K562 (cell line): Measurements from ENCODE around the gene WDR70. TPM values are rescaled to one million over a fixed set of nuclear protein-coding genes. Genes with fewer than 3 reads are reported as not detected.

ENCODE experiments used
- ATAC-seq: fragments of 200-7000 bp; cut with Tn5 transposase; 3 replicates; pipeline ENCODE4 v1.9.1; 2020; ENCODE audit warnings: moderate library complexity
- BruUV-seq: library from RNA; stranded (reverse); fragments of 400-500 nt; replicated peaks from 2 replicates; lab custom pipeline; 2021; lab: Mats Ljungman, UMichigan
- CTCF ChIA-PET: fragments of 300-600 bp; formaldehyde crosslinking; extraction: SDS; loops from one replicate; lab custom pipeline; 2021; ENCODE audit warnings: low intra/inter-chr PET ratio; lab: Yijun Ruan, JAX
- POLR2A ChIA-PET: fragments of 300-600, 350-650 bp; sonication (Branson Sonifier 250); formaldehyde crosslinking; extraction: SDS; loops from one replicate; lab custom pipeline; 2021; ENCODE audit warnings: antibody characterized with exemption, inconsistent platforms; lab: Yijun Ruan, JAX
- DNase-seq, 4 experiments: peaks; one replicate each; pipeline versions ENCODE4 v3.0.0 to v3.0.0-alpha.2; 2011 to 2018; ENCODE audit warnings: low spot score in 3 of 4, mixed read lengths in 3 of 4; ENCODE audit errors: extremely low read depth in 1 of 4
- FAIRE-seq: peaks from 2 replicates; lab custom pipeline; 2011; peaks lifted over from hg19 to GRCh38; lab: Jason Lieb, UNC
- H2AFZ ChIP-seq: 2 replicates; pipeline ENCODE4 v1.6.0; 2011; ENCODE audit warnings: low read depth, low read length, control low read depth, inconsistent platforms
- H3K27ac ChIP-seq: fragments of 200-600 bp; 3 replicates; pipeline ENCODE4 v1.8.0; 2011; ENCODE audit warnings: low read depth, mild to moderate bottlenecking, control low read depth, inconsistent platforms, low read length, moderate library complexity, mixed read lengths; ENCODE audit errors: extremely low read depth
- H3K27me3 ChIP-seq, 2 experiments: fragments of 300-600 bp in 1 of 2; 2 replicates in 1 of 2; 3 replicates in 1 of 2; pipeline versions ENCODE4 v1.6.0 to v1.8.0; 2011; ENCODE audit warnings: inconsistent platforms in 2 of 2, low read length in 2 of 2, mild to moderate bottlenecking in 1 of 2, mixed read lengths in 1 of 2, moderate library complexity in 1 of 2; ENCODE audit not compliant: control insufficient read depth in 2 of 2, insufficient read depth in 2 of 2
- H3K36me3 ChIP-seq: fragments of 300-600 bp; 3 replicates; pipeline ENCODE4 v1.8.0; 2011; ENCODE audit warnings: mild to moderate bottlenecking, low read length, inconsistent platforms; ENCODE audit not compliant: control insufficient read depth, insufficient read depth
- H3K4me1 ChIP-seq, 2 experiments: fragments of 200-600 bp in 1 of 2; replicated peaks in 1 of 2; 2 replicates in 1 of 2; 3 replicates in 1 of 2; pipeline versions ENCODE4 v1.5.1 to v1.8.0; 2011; ENCODE audit warnings: inconsistent platforms in 2 of 2, low read length in 2 of 2, mild to moderate bottlenecking in 1 of 2, mixed read lengths in 1 of 2, moderate library complexity in 1 of 2; ENCODE audit not compliant: control insufficient read depth in 2 of 2, insufficient read depth in 2 of 2
- H3K4me2 ChIP-seq: 2 replicates; pipeline ENCODE4 v1.6.1; 2011; ENCODE audit warnings: low read length, control low read depth, inconsistent platforms, mixed read lengths; ENCODE audit not compliant: insufficient read depth
- H3K4me3 ChIP-seq: fragments of 200-600 bp; sonication (generic), shearing (Covaris generic); 2 replicates; pipeline ENCODE4 v1.5.1; 2016; ENCODE audit warnings: control low read depth, inconsistent platforms
- H3K79me2 ChIP-seq: fragments of 200-600 bp; 3 replicates; pipeline ENCODE4 v1.8.0; 2011; ENCODE audit warnings: low read length, inconsistent platforms; ENCODE audit not compliant: control insufficient read depth, insufficient read depth
- H3K9ac ChIP-seq, 2 experiments: 2 replicates each; pipeline versions ENCODE4 v1.6.0 to v1.6.1; 2011; ENCODE audit warnings: low read depth in 2 of 2, low read length in 2 of 2, control low read depth in 1 of 2, inconsistent platforms in 1 of 2, mild to moderate bottlenecking in 1 of 2, mixed read lengths in 1 of 2; ENCODE audit not compliant: insufficient read depth in 1 of 2
- H3K9me1 ChIP-seq: one replicate; pipeline ENCODE4 v1.6.0; 2011; ENCODE audit warnings: inconsistent platforms, mild to moderate bottlenecking, low read length, moderate library complexity; ENCODE audit not compliant: control insufficient read depth, insufficient read depth
- H3K9me3 ChIP-seq: replicated peaks from 2 replicates; pipeline ENCODE4 v1.5.1; 2011; ENCODE audit warnings: low read depth, low read length, inconsistent platforms; ENCODE audit not compliant: control insufficient read depth, insufficient read depth
- H4K20me1 ChIP-seq: replicated peaks from 2 replicates; pipeline ENCODE4 v1.6.1; 2011; ENCODE audit warnings: low read length, inconsistent platforms, mixed read lengths; ENCODE audit not compliant: control insufficient read depth, insufficient read depth
- YBX1 ChIP-seq: fragments of 450-650 bp; IDR thresholded peaks from 2 replicates; pipeline ENCODE4 v1.7.1; 2016; ENCODE audit warnings: mild to moderate bottlenecking
- whole genome bisulfite sequencing: fragments of 100-300 bp; shearing (Covaris generic); methylation state at CpG from one replicate; pipeline ENCODE4 v1.1.6; 2016; ENCODE audit warnings: low coverage, mixed read lengths; ENCODE audit not compliant: insufficient coverage; ENCODE audit errors: missing lambda C conversion rate; 5-methylcytosine and 5-hydroxymethylcytosine counted together
- in situ Hi-C: fragments of 300-500 bp; cut with MboI; formaldehyde crosslinking; loops from 4 replicates; pipeline ENCODE4 v1.15.0; 2018; ENCODE audit warnings: inconsistent platforms, mixed read lengths
- intact Hi-C: fragments of 100-400 bp; cut with micrococcal nuclease; formaldehyde crosslinking; loops from 2 replicates; pipeline ENCODE4 v1.14.2; 2022
- polyA plus RNA-seq, 8 experiments: library from polyadenylated mRNA; depleted of rRNA in 4 of 8; stranded (reverse) in 5 of 8; unstranded in 3 of 8; fragments of >200 nt; fragmentation: Nextera tagmentation in 2 of 8; fragmentation: Illumina TruSeq in 1 of 8; extraction: Ambion mirVana in 2 of 8; extraction: Trizol in 1 of 8; gene quantifications; 2 replicates each; pipeline versions ENCODE4 v1.2.1 to v1.2.3, GENCODE V29; 2011 to 2014; ENCODE audit warnings: inconsistent platforms in 1 of 8, missing spikeins in 1 of 8
- total RNA-seq, 7 experiments: library from RNA; depleted of rRNA in 6 of 7; stranded (reverse); fragments of >200 nt in 6 of 7; fragmentation: Illumina TruSeq in 2 of 7; extraction: Trizol in 2 of 7; gene quantifications; 2 replicates each; pipeline versions ENCODE4 v1.2.1 to v1.2.3, GENCODE V29; 2011 to 2021; ENCODE audit warnings: low replicate concordance in 1 of 7
- TF ChIP-seq, protein P1 (sequence below), 3 experiments: IDR thresholded peaks in 2 of 3; conservative IDR thresholded peaks in 1 of 3; 2 replicates each; pipeline ENCODE4 v1.5.1; 2011 to 2012; ENCODE audit warnings: low read length in 3 of 3, mild to moderate bottlenecking in 3 of 3, control low read depth in 2 of 3, improper control_type of control experiment in 1 of 3, inconsistent platforms in 1 of 3, low read depth in 1 of 3, mixed read lengths in 1 of 3, moderate library complexity in 1 of 3; ENCODE audit not compliant: insufficient read depth in 2 of 3

Gene WDR70
- total and polyA plus RNA-seq, 9 of the 15 experiments (the other 6 are each of a cell fraction or from before 2014, with no cell fraction given): 16.8 to 46.6 (median 38.8) TPM

DNA sequence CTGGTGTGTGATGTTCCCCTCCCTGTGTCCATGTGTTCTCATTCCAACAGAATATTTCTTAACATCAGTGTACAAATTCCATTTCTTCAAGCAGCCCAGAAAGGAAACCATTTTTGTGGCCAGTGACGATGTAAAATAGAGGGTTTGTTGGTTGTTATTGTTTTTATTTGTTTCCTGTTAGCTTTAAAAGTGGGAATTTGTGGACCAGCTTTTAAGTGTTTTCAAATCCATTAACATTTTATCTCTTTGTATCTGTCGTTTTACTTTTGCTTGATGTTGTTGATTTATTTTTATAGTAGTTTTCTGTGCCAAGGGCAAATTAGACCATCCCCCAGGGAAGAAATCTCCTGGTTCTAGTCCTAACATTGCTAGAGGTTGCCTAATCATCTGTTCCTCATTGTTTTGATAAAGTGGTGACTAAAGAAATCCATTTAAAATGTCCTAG lies 360.7 kb downstream of the WDR70 start:
- TF ChIP-seq, protein P1, sequence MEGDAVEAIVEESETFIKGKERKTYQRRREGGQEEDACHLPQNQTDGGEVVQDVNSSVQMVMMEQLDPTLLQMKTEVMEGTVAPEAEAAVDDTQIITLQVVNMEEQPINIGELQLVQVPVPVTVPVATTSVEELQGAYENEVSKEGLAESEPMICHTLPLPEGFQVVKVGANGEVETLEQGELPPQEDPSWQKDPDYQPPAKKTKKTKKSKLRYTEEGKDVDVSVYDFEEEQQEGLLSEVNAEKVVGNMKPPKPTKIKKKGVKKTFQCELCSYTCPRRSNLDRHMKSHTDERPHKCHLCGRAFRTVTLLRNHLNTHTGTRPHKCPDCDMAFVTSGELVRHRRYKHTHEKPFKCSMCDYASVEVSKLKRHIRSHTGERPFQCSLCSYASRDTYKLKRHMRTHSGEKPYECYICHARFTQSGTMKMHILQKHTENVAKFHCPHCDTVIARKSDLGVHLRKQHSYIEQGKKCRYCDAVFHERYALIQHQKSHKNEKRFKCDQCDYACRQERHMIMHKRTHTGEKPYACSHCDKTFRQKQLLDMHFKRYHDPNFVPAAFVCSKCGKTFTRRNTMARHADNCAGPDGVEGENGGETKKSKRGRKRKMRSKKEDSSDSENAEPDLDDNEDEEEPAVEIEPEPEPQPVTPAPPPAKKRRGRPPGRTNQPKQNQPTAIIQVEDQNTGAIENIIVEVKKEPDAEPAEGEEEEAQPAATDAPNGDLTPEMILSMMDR (IDR thresholded peaks at IDR 0.05 in 2 of 3, conservative IDR thresholded peaks at IDR 0.05 in 1 of 3; ENCODE audit: insufficient read depth in 2 of 3, low read depth in 1 of 3, low read length in 3 of 3): no peak
- no peak for TF ChIP-seq YBX1
- Histone ChIP-seq H3K79me2 (no peaks in the 10 kb centered on the region), H4K20me1 (no peaks in the 10 kb centered on the region), H3K9ac (no peak overlapping the region), H2AFZ (no peak overlapping the region), H3K4me1 (no peaks in the 10 kb centered on the region; a peak in 1 of 5 replicates), H3K36me3 (no peaks in the 10 kb centered on the region), H3K9me3 (no peaks in the 10 kb centered on the region), H3K27me3 (no peaks in the 10 kb centered on the region), H3K27ac (no peak overlapping the region), H3K4me2 (no peak overlapping the region), H3K4me3 (no peak overlapping the region), H3K9me1 (no peaks in the 10 kb centered on the region)
- DNase-seq (no peak), ATAC-seq (no peak), FAIRE-seq (no peak)
- CTCF ChIA-PET: no interaction called here
- BruUV-seq: no TSS peak
- intact Hi-C loops (no loop called here), in situ Hi-C loops (no loop called here)
- POLR2A ChIA-PET: interaction anchor here (0.7 to 1.0 kb wide), 3 partner anchors 14 to 27 kb away, joined by 3 read pairs; no protein-coding TSS in a partner anchor
- 42% methylated on average over 2 of the region's 2 CpGs for WGBS
